Liver (tissue), 9 donors: Measurements from ENCODE around the gene PSMB1. TPM values are rescaled to one million over a fixed set of nuclear protein-coding genes. Genes with fewer than 3 reads are reported as not detected.

Experiments
- DNase-seq: peaks from one replicate; pipeline ENCODE4 v3.0.0-alpha.2; 2017; ENCODE audit warnings: low spot score
- H3K27ac ChIP-seq, 2 donors: one replicate each; pipeline ENCODE4 v1.7.0; 2013; ENCODE audit warnings: inconsistent platforms in 2 of 2, low read length in 2 of 2, control low read depth in 1 of 2, low read depth in 1 of 2, mild to moderate bottlenecking in 1 of 2
- H3K27me3 ChIP-seq, 4 donors: one replicate each; pipeline versions ENCODE4 v1.6.1 to v1.7.0; 2013; ENCODE audit warnings: low read length in 3 of 4, inconsistent platforms in 1 of 4, mild to moderate bottlenecking in 1 of 4, moderate library complexity in 1 of 4; ENCODE audit not compliant: control insufficient read depth in 4 of 4, insufficient read depth in 4 of 4
- H3K36me3 ChIP-seq, 4 donors: one replicate each; pipeline versions ENCODE4 v1.6.1 to v1.7.0; 2013; ENCODE audit warnings: low read length in 3 of 4, mild to moderate bottlenecking in 3 of 4, low read depth in 1 of 4, moderate library complexity in 1 of 4; ENCODE audit not compliant: control insufficient read depth in 4 of 4, insufficient read depth in 3 of 4
- H3K4me1 ChIP-seq, 4 donors: one replicate each; pipeline versions ENCODE4 v1.6.1 to v1.7.0; 2013; ENCODE audit warnings: low read length in 3 of 4, mild to moderate bottlenecking in 3 of 4, moderate library complexity in 1 of 4; ENCODE audit not compliant: control insufficient read depth in 4 of 4, insufficient read depth in 4 of 4
- H3K4me3 ChIP-seq, 3 donors: one replicate each; pipeline versions ENCODE4 v1.6.1 to v1.7.0; 2013; ENCODE audit warnings: low read length in 3 of 3, control low read depth in 1 of 3, low read depth in 1 of 3, mild to moderate bottlenecking in 1 of 3
- H3K9ac ChIP-seq, 2 donors: one replicate each; pipeline ENCODE4 v1.7.0; 2013; ENCODE audit warnings: low read length in 2 of 2, mild to moderate bottlenecking in 2 of 2, moderate library complexity in 2 of 2, control low read depth in 1 of 2, low read depth in 1 of 2
- H3K9me3 ChIP-seq, 4 donors: one replicate each; pipeline versions ENCODE4 v1.6.1 to v1.7.0; 2013; ENCODE audit warnings: low read length in 3 of 4; ENCODE audit not compliant: control insufficient read depth in 4 of 4
- FOXA1 ChIP-seq: IDR thresholded peaks from 2 replicates; pipeline ENCODE4 v1.6.1; 2016; ENCODE audit warnings: antibody characterized with exemption
- GABPA ChIP-seq, 2 donors: IDR thresholded peaks in 1 of 2; conservative IDR thresholded peaks in 1 of 2; 2 replicates each; pipeline ENCODE4 v1.6.1; 2016; ENCODE audit warnings: antibody characterized with exemption in 2 of 2, mild to moderate bottlenecking in 1 of 2, moderate library complexity in 1 of 2
- HNF4A ChIP-seq, 2 donors: conservative IDR thresholded peaks; 2 replicates each; pipeline ENCODE4 v1.6.1; 2016; ENCODE audit warnings: antibody characterized with exemption in 2 of 2, mild to moderate bottlenecking in 2 of 2
- JUND ChIP-seq, 2 donors: IDR thresholded peaks; 2 replicates each; pipeline ENCODE4 v1.6.1; 2016; ENCODE audit warnings: antibody characterized with exemption in 2 of 2
- NR2F2 ChIP-seq: IDR thresholded peaks from 2 replicates; pipeline ENCODE4 v1.6.1; 2016; ENCODE audit warnings: antibody characterized with exemption
- RAD21 ChIP-seq, 2 donors: IDR thresholded peaks; 2 replicates each; pipeline ENCODE4 v1.6.1; 2016; ENCODE audit warnings: antibody characterized with exemption in 2 of 2, mild to moderate bottlenecking in 2 of 2
- RXRA ChIP-seq, 2 donors: IDR thresholded peaks; 2 replicates each; pipeline ENCODE4 v1.6.1; 2017 to 2018; ENCODE audit warnings: antibody characterized with exemption in 2 of 2, mild to moderate bottlenecking in 1 of 2
- SP1 ChIP-seq: IDR thresholded peaks from 2 replicates; pipeline ENCODE4 v1.6.1; 2018; ENCODE audit warnings: antibody characterized with exemption, mild to moderate bottlenecking
- TAF1 ChIP-seq: conservative IDR thresholded peaks from 2 replicates; pipeline ENCODE4 v1.6.1; 2016; ENCODE audit warnings: antibody characterized with exemption, mild to moderate bottlenecking
- WGBS: extraction: QIAGEN DNeasy Blood & Tissue Kit; methylation state at CpG from one replicate; pipeline ENCODE4 v1.1.7; 2013; 5-methylcytosine and 5-hydroxymethylcytosine counted together
- polyA plus RNA-seq, 2 donors: library from polyadenylated mRNA; stranded (reverse) in 1 of 2; unstranded in 1 of 2; fragments of 200-250 nt in 1 of 2; fragments of >200 nt in 1 of 2; fragmentation: Nextera tagmentation in 1 of 2; extraction: Ambion mirVana in 1 of 2; gene quantifications; one replicate each; pipeline versions ENCODE4 v1.2.1 to v1.2.3, GENCODE V29; 2013 to 2015
- total RNA-seq, 2 donors: library from RNA; depleted of rRNA; stranded (reverse); fragments of >200 nt; gene quantifications; one replicate each; pipeline ENCODE4 v1.2.3, GENCODE V29; 2014
- TF ChIP-seq, protein P1 (sequence below): IDR thresholded peaks from 2 replicates; pipeline ENCODE4 v1.6.1; 2016; ENCODE audit warnings: antibody characterized with exemption, mild to moderate bottlenecking
- TF ChIP-seq, protein P2 (sequence below): IDR thresholded peaks from 2 replicates; pipeline ENCODE4 v1.6.1; 2016; ENCODE audit warnings: antibody characterized with exemption
- TF ChIP-seq, protein P3 (sequence below): IDR thresholded peaks from 2 replicates; pipeline ENCODE4 v1.6.1; 2016; ENCODE audit warnings: antibody characterized with exemption
- TF ChIP-seq, protein P4 (sequence below): fragments of 150-350 bp; IDR thresholded peaks from 2 replicates; pipeline ENCODE4 v1.5.1; 2017; ENCODE audit warnings: improper control_type of control experiment, low read depth, low read length; ENCODE audit not compliant: missing input control
- donor health status: healthy.
- donor health status: healthy.
- donor health status: healthy.
- donor health status: healthy.
- donor health status: healthy.

The PSMB1 gene
- total and polyA plus RNA-seq, 4 donors, result 177 to 314 (median 188) TPM

DNA sequence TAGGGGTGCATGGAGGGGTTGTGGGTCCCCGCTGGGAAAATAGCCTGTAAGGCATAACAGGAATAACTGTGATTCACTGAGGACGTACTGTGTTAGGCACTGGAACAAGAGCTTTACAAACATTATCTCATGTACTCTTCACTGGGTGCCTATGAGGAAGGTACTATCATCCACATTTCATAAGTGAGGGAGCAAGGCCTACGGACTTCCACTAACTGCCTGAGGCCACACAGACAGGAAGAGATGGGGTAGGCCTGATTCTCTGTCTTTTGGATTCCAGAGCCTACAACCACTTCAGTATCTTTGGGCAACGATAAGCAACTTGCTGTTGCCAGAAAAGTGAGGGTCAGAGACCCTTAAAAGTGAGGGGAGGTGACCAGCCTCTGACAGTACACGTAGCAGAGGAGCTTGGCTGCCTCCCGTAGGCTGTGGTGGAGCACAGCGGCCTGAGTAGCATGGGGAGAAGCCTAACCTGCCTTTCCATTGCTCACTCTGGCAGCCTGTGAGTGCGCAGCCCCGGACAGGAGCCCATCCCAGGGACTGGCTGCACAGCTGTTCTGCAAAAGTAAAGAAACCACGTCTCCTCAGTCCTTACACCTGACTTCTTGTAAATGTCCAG is 30.4 kb downstream of the PSMB1 start:
- DNase-seq, result no peak
- 83% methylated on average over 10 of the region's 10 CpGs for WGBS
- no peak overlapping the region for H3K4me3 ChIP-seq
- H3K27me3 ChIP-seq, result no peaks in the 10 kb centered on the region
- H3K36me3 ChIP-seq, result no peaks in the 10 kb centered on the region
- H3K4me1 ChIP-seq, result no peaks in the 10 kb centered on the region
- TF ChIP-seq, protein P1, sequence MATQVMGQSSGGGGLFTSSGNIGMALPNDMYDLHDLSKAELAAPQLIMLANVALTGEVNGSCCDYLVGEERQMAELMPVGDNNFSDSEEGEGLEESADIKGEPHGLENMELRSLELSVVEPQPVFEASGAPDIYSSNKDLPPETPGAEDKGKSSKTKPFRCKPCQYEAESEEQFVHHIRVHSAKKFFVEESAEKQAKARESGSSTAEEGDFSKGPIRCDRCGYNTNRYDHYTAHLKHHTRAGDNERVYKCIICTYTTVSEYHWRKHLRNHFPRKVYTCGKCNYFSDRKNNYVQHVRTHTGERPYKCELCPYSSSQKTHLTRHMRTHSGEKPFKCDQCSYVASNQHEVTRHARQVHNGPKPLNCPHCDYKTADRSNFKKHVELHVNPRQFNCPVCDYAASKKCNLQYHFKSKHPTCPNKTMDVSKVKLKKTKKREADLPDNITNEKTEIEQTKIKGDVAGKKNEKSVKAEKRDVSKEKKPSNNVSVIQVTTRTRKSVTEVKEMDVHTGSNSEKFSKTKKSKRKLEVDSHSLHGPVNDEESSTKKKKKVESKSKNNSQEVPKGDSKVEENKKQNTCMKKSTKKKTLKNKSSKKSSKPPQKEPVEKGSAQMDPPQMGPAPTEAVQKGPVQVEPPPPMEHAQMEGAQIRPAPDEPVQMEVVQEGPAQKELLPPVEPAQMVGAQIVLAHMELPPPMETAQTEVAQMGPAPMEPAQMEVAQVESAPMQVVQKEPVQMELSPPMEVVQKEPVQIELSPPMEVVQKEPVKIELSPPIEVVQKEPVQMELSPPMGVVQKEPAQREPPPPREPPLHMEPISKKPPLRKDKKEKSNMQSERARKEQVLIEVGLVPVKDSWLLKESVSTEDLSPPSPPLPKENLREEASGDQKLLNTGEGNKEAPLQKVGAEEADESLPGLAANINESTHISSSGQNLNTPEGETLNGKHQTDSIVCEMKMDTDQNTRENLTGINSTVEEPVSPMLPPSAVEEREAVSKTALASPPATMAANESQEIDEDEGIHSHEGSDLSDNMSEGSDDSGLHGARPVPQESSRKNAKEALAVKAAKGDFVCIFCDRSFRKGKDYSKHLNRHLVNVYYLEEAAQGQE, result no peak
- TF ChIP-seq SP1 (no peak), TAF1 (no peak), RXRA (IDR thresholded peaks at IDR 0.05) (no peak), GABPA (IDR thresholded peaks at IDR 0.05 in 1 of 2, conservative IDR thresholded peaks at IDR 0.05 in 1 of 2) (no peak), RAD21 (IDR thresholded peaks at IDR 0.05) (no peak), FOXA1 (no peak), HNF4A (conservative IDR thresholded peaks at IDR 0.05) (no peak)
- TF ChIP-seq, protein P2, sequence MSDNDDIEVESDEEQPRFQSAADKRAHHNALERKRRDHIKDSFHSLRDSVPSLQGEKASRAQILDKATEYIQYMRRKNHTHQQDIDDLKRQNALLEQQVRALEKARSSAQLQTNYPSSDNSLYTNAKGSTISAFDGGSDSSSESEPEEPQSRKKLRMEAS, result no peak
- TF ChIP-seq, protein P3, sequence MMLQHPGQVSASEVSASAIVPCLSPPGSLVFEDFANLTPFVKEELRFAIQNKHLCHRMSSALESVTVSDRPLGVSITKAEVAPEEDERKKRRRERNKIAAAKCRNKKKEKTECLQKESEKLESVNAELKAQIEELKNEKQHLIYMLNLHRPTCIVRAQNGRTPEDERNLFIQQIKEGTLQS, result no peak
- H3K27ac ChIP-seq, result no peak overlapping the region
- no peaks in the 10 kb centered on the region for H3K9me3 ChIP-seq
- no peak overlapping the region for H3K9ac ChIP-seq

DNA sequence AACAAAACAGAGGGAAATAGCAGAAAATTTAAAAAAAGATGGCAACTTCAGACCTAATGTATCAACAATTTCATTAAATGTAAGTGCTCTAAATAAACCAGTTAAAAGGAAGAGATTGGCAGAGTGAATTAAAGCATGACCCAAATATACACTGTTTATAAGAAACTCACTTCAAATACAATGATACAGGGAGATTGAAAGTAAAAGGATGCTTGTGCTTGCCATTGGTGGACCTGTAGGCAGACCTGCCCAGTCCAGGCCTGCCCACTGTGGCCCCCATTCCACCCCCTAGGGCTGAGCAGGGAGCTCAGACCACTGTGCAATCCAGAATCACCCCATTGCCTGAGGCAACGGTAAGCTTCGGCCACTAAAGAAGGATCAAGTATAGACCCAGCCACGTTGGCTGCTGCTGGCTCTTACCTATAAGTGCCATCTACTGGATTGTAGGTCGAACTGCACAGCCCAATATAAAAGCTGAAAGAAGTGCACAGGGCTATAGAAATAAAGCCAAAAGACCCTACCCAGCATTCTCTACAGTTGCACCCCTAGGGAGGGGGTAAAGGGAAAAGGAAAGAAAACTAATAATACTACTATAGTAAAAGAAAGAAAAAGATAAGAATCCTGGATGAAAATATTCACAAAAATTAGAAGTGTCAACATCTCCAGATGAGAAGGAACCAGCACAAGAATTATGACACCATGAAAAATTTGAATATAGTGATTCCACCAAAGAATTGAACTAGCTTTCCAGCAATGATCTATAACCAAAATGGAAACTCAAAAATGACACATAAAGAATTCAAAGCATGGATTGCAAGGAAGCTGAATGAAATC is 36.1 kb downstream of the PSMB1 start:
- no peak for DNase-seq
- H3K27me3 ChIP-seq, result no peaks in the 10 kb centered on the region
- peak overlapping the region in 1 of 2 donors; percentile 8 for H3K9ac ChIP-seq
- H3K9me3 ChIP-seq, result no peaks in the 10 kb centered on the region
- no peaks in the 10 kb centered on the region for H3K36me3 ChIP-seq
- no peak overlapping the region for H3K27ac ChIP-seq
- WGBS, result 0% methylated on average over 4 of the region's 4 CpGs
- TF ChIP-seq JUND (IDR thresholded peaks at IDR 0.05) (no peak), SP1 (no peak), TAF1 (no peak), RAD21 (IDR thresholded peaks at IDR 0.05) (peak; percentile 91 to 96), RXRA (IDR thresholded peaks at IDR 0.05) (no peak), NR2F2 (no peak)
- TF ChIP-seq, protein P3, result no peak
- TF ChIP-seq, protein P4, sequence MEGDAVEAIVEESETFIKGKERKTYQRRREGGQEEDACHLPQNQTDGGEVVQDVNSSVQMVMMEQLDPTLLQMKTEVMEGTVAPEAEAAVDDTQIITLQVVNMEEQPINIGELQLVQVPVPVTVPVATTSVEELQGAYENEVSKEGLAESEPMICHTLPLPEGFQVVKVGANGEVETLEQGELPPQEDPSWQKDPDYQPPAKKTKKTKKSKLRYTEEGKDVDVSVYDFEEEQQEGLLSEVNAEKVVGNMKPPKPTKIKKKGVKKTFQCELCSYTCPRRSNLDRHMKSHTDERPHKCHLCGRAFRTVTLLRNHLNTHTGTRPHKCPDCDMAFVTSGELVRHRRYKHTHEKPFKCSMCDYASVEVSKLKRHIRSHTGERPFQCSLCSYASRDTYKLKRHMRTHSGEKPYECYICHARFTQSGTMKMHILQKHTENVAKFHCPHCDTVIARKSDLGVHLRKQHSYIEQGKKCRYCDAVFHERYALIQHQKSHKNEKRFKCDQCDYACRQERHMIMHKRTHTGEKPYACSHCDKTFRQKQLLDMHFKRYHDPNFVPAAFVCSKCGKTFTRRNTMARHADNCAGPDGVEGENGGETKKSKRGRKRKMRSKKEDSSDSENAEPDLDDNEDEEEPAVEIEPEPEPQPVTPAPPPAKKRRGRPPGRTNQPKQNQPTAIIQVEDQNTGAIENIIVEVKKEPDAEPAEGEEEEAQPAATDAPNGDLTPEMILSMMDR, result peak; percentile 88
- H3K4me1 ChIP-seq, result peaks cover 0 to 2% (median under 1%) of the 10 kb centered on the region in 4 donors
- H3K4me3 ChIP-seq, result no peak overlapping the region
